ENCODE results near the gene ADAMTS17. TPM values are rescaled to one million over a fixed set of nuclear protein-coding genes. Genes with fewer than 3 reads are reported as not detected.
"Not testable (repeated sequence)": the region's sequence is repeated elsewhere in the genome, so short reads cannot be mapped to it uniquely, and the experiment has no call there.

ADAMTS17 gene
- total and polyA plus RNA-seq, 4 donors, result 10.5 to 20.6 (median 17.9) TPM

- WGBS (ENCODE audit: insufficient coverage), result 91% methylated on average over 5 of the region's 12 CpGs
- no peak for DNase-seq (ENCODE audit: low read depth in 4 of 6, low spot score in 6 of 6)
- H3K27me3 ChIP-seq (ENCODE audit: control insufficient read depth, insufficient read depth, low read length), result peaks cover 5% of the 10 kb centered on the region
- no peaks in the 10 kb centered on the region for H3K9me3 ChIP-seq (ENCODE audit: control insufficient read depth, insufficient read depth, low read length)
- H3K27ac ChIP-seq (ENCODE audit: low read depth, low read length), result peak overlapping the region; percentile 25
- H3K36me3 ChIP-seq (ENCODE audit: control insufficient read depth, insufficient read depth, low read length), result no peaks in the 10 kb centered on the region
- peak overlapping the region; percentile 24 for H3K4me3 ChIP-seq (ENCODE audit: low read depth, low read length)
- peaks cover 22% of the 10 kb centered on the region for H3K4me1 ChIP-seq (ENCODE audit: control insufficient read depth, insufficient read depth, low read length)
Measured at GRCh38 chr15:100339999-100340398, 1.8 kb downstream of the ADAMTS17 start.

GRCh38 chr15:100339451-100339850, 2.3 kb downstream of the ADAMTS17 start:
- DNase-seq (ENCODE audit: low read depth in 4 of 6, low spot score in 6 of 6); H3K36me3 ChIP-seq (ENCODE audit: control insufficient read depth, insufficient read depth, low read length); H3K27me3 ChIP-seq (ENCODE audit: control insufficient read depth, insufficient read depth, low read length); H3K9me3 ChIP-seq (ENCODE audit: control insufficient read depth, insufficient read depth, low read length); H3K4me3 ChIP-seq (ENCODE audit: low read depth, low read length): not testable (repeated sequence)
- Histone ChIP-seq H3K27ac (ENCODE audit: low read depth, low read length) (peak overlapping the region; percentile 25), H3K4me1 (ENCODE audit: control insufficient read depth, insufficient read depth, low read length) (peaks cover 28% of the 10 kb centered on the region)
- 71% methylated on average over 3 of the region's 7 CpGs for whole genome bisulfite sequencing (ENCODE audit: insufficient coverage)

GRCh38 chr15:100338971-100339444, 2.8 kb downstream of the ADAMTS17 start:
- Histone ChIP-seq H3K36me3 (ENCODE audit: control insufficient read depth, insufficient read depth, low read length) (no peaks in the 10 kb centered on the region), H3K27ac (ENCODE audit: low read depth, low read length) (peak overlapping the region; percentile 31), H3K9me3 (ENCODE audit: control insufficient read depth, insufficient read depth, low read length) (no peaks in the 10 kb centered on the region), H3K4me3 (ENCODE audit: low read depth, low read length) (peak overlapping the region; percentile 29), H3K27me3 (ENCODE audit: control insufficient read depth, insufficient read depth, low read length) (peaks cover 5% of the 10 kb centered on the region), H3K4me1 (ENCODE audit: control insufficient read depth, insufficient read depth, low read length) (peaks cover 30% of the 10 kb centered on the region)
- 28% methylated on average over 7 of the region's 10 CpGs for WGBS (ENCODE audit: insufficient coverage)
- peak; percentile 36 to 94 (median 62) for DNase-seq (ENCODE audit: low read depth in 4 of 6, low spot score in 6 of 6)

- Histone ChIP-seq H3K4me3 (ENCODE audit: low read depth, low read length) (peak overlapping the region; percentile 29), H3K27me3 (ENCODE audit: control insufficient read depth, insufficient read depth, low read length) (peaks cover 5% of the 10 kb centered on the region), H3K4me1 (ENCODE audit: control insufficient read depth, insufficient read depth, low read length) (peaks cover 30% of the 10 kb centered on the region), H3K9me3 (ENCODE audit: control insufficient read depth, insufficient read depth, low read length) (no peaks in the 10 kb centered on the region), H3K36me3 (ENCODE audit: control insufficient read depth, insufficient read depth, low read length) (no peaks in the 10 kb centered on the region), H3K27ac (ENCODE audit: low read depth, low read length) (no peak overlapping the region)
- whole genome bisulfite sequencing (ENCODE audit: insufficient coverage), result 90% methylated on average over 8 of the region's 10 CpGs
- no peak for DNase-seq (ENCODE audit: low read depth in 4 of 6, low spot score in 6 of 6)
Measured at GRCh38 chr15:100338247-100338646, 3.5 kb downstream of the ADAMTS17 start.

GRCh38 chr15:100337096-100338044, 4.4 kb downstream of the ADAMTS17 start:
- H3K4me3 ChIP-seq (ENCODE audit: low read depth, low read length), result peak overlapping the region; percentile 14
- no peaks in the 10 kb centered on the region for H3K9me3 ChIP-seq (ENCODE audit: control insufficient read depth, insufficient read depth, low read length)
- H3K4me1 ChIP-seq (ENCODE audit: control insufficient read depth, insufficient read depth, low read length), result peaks cover 31% of the 10 kb centered on the region
- no peaks in the 10 kb centered on the region for H3K36me3 ChIP-seq (ENCODE audit: control insufficient read depth, insufficient read depth, low read length)
- peaks cover 5% of the 10 kb centered on the region for H3K27me3 ChIP-seq (ENCODE audit: control insufficient read depth, insufficient read depth, low read length)
- no peak overlapping the region for H3K27ac ChIP-seq (ENCODE audit: low read depth, low read length)
- DNase-seq (ENCODE audit: low read depth in 4 of 6, low spot score in 6 of 6), result no peak
- WGBS (ENCODE audit: insufficient coverage), result 91% methylated on average over 13 of the region's 17 CpGs

GRCh38 chr15:100336061-100336460, 5.7 kb downstream of the ADAMTS17 start:
- Histone ChIP-seq H3K27ac (ENCODE audit: low read depth, low read length) (no peak overlapping the region), H3K9me3 (ENCODE audit: control insufficient read depth, insufficient read depth, low read length) (no peaks in the 10 kb centered on the region), H3K4me3 (ENCODE audit: low read depth, low read length) (no peak overlapping the region), H3K27me3 (ENCODE audit: control insufficient read depth, insufficient read depth, low read length) (peaks cover 5% of the 10 kb centered on the region), H3K36me3 (ENCODE audit: control insufficient read depth, insufficient read depth, low read length) (no peaks in the 10 kb centered on the region), H3K4me1 (ENCODE audit: control insufficient read depth, insufficient read depth, low read length) (peaks cover 27% of the 10 kb centered on the region)
- WGBS (ENCODE audit: insufficient coverage), result 71% methylated on average over 4 of the region's 6 CpGs
- no peak for DNase-seq (ENCODE audit: low read depth in 4 of 6, low spot score in 6 of 6)

- Histone ChIP-seq H3K4me3 (ENCODE audit: low read depth, low read length) (no peak overlapping the region), H3K27me3 (ENCODE audit: control insufficient read depth, insufficient read depth, low read length) (peaks cover 2% of the 10 kb centered on the region), H3K36me3 (ENCODE audit: control insufficient read depth, insufficient read depth, low read length) (no peaks in the 10 kb centered on the region), H3K4me1 (ENCODE audit: control insufficient read depth, insufficient read depth, low read length) (peaks cover 24% of the 10 kb centered on the region), H3K9me3 (ENCODE audit: control insufficient read depth, insufficient read depth, low read length) (no peaks in the 10 kb centered on the region), H3K27ac (ENCODE audit: low read depth, low read length) (no peak overlapping the region)
- whole genome bisulfite sequencing (ENCODE audit: insufficient coverage), result 83% methylated on average over 9 of the region's 9 CpGs
- no peak for DNase-seq (ENCODE audit: low read depth in 4 of 6, low spot score in 6 of 6)
Measured at GRCh38 chr15:100335335-100335999, 6.3 kb downstream of the ADAMTS17 start.

- H3K27me3 ChIP-seq (ENCODE audit: control insufficient read depth, insufficient read depth, low read length), result no peaks in the 10 kb centered on the region
- peaks cover 22% of the 10 kb centered on the region for H3K4me1 ChIP-seq (ENCODE audit: control insufficient read depth, insufficient read depth, low read length)
- 74% methylated on average over 11 of the region's 11 CpGs for WGBS (ENCODE audit: insufficient coverage)
- DNase-seq (ENCODE audit: low read depth in 4 of 6, low spot score in 6 of 6), result no peak
- H3K36me3 ChIP-seq (ENCODE audit: control insufficient read depth, insufficient read depth, low read length), result no peaks in the 10 kb centered on the region
- H3K9me3 ChIP-seq (ENCODE audit: control insufficient read depth, insufficient read depth, low read length), result no peaks in the 10 kb centered on the region
- H3K27ac ChIP-seq (ENCODE audit: low read depth, low read length), result no peak overlapping the region
- H3K4me3 ChIP-seq (ENCODE audit: low read depth, low read length), result no peak overlapping the region
Measured at GRCh38 chr15:100334905-100335304, 6.9 kb downstream of the ADAMTS17 start.

- no peaks in the 10 kb centered on the region for H3K36me3 ChIP-seq (ENCODE audit: control insufficient read depth, insufficient read depth, low read length)
- DNase-seq (ENCODE audit: low read depth in 4 of 6, low spot score in 6 of 6), result no peak
- 95% methylated on average over 17 of the region's 19 CpGs for WGBS (ENCODE audit: insufficient coverage)
Measured at GRCh38 chr15:100334456-100334855, 7.3 kb downstream of the ADAMTS17 start.

More at GRCh38 chr15:100334456-100334855, 7.3 kb downstream of the ADAMTS17 start:
- no peak overlapping the region for H3K4me3 ChIP-seq (ENCODE audit: low read depth, low read length)
- peaks cover 22% of the 10 kb centered on the region for H3K4me1 ChIP-seq (ENCODE audit: control insufficient read depth, insufficient read depth, low read length)
- H3K9me3 ChIP-seq (ENCODE audit: control insufficient read depth, insufficient read depth, low read length), result no peaks in the 10 kb centered on the region
- H3K27ac ChIP-seq (ENCODE audit: low read depth, low read length), result no peak overlapping the region
- H3K27me3 ChIP-seq (ENCODE audit: control insufficient read depth, insufficient read depth, low read length), result no peaks in the 10 kb centered on the region

All from spinal cord (tissue), 10 donors.